ENCODE results near the gene DRAM1. TPM values are rescaled to one million over a fixed set of nuclear protein-coding genes. Genes with fewer than 3 reads are reported as not detected.

The DRAM1 gene
- polyA plus RNA-seq, 1 donor (not counting 4 experiments of a cell fraction or from before 2014, with no cell fraction given) = 21.7 TPM

DNA sequence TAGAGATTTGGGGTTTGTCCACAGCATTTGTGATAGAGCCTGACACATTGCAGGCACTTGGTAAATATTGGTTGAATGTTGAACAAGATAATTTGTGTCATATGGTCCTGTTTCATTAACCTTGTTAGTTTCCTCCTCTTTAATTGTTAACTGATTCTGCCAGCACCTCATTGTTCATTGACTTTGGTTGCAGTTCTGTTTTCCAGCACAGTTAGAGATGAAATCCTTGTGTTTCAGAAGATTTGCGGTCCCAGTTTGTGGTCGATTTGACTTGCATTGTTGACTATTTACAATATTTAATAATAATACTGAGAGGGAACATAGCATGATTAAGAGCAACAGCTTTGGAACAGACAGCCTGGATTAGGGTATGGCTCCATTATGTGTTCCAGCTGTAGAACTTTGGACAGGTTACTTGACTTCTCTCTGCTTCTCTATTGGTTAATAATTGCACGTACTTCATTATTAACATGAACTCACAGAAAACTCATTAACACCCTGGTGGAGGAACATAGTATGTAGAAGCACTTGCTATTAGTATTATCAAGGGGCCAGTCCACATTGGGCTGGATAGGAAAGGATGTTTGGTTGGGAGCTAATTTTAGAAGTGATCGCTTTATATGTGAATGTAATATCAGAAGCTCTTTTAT is 8.7 kb downstream of the DRAM1 start:
- no peak for TF ChIP-seq EZH2 (IDR thresholded peaks at IDR 0.05; ENCODE audit: low read length)
- TF ChIP-seq, protein P1, sequence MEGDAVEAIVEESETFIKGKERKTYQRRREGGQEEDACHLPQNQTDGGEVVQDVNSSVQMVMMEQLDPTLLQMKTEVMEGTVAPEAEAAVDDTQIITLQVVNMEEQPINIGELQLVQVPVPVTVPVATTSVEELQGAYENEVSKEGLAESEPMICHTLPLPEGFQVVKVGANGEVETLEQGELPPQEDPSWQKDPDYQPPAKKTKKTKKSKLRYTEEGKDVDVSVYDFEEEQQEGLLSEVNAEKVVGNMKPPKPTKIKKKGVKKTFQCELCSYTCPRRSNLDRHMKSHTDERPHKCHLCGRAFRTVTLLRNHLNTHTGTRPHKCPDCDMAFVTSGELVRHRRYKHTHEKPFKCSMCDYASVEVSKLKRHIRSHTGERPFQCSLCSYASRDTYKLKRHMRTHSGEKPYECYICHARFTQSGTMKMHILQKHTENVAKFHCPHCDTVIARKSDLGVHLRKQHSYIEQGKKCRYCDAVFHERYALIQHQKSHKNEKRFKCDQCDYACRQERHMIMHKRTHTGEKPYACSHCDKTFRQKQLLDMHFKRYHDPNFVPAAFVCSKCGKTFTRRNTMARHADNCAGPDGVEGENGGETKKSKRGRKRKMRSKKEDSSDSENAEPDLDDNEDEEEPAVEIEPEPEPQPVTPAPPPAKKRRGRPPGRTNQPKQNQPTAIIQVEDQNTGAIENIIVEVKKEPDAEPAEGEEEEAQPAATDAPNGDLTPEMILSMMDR (optimal IDR thresholded peaks at IDR 0.05 in 1 of 3, IDR thresholded peaks at IDR 0.05 in 1 of 3, conservative IDR thresholded peaks at IDR 0.05 in 1 of 3; ENCODE audit: extremely low read depth in 1 of 3, insufficient read depth in 2 of 3, low read length in 3 of 3) = no peak
- Histone ChIP-seq H3K4me3 (ENCODE audit: control insufficient read depth in 2 of 3, extremely low read depth in 1 of 3, insufficient read depth in 2 of 3, low read depth in 1 of 3, low read length in 3 of 3) (no peak overlapping the region), H3K4me1 (ENCODE audit: control insufficient read depth, extremely low read depth, insufficient read depth, low read length) (peaks cover 4% of the 10 kb centered on the region), H3K9me3 (ENCODE audit: control insufficient read depth, low read depth, low read length) (no peaks in the 10 kb centered on the region), H3K9ac (ENCODE audit: control insufficient read depth, extremely low read depth, insufficient read depth, low read length) (no peak overlapping the region), H3K9me1 (ENCODE audit: control insufficient read depth, extremely low read depth, insufficient read depth, low read length) (no peaks in the 10 kb centered on the region), H4K20me1 (ENCODE audit: control insufficient read depth, extremely low read depth, insufficient read depth, low read length) (no peaks in the 10 kb centered on the region), H2AFZ (ENCODE audit: control insufficient read depth, low read length) (no peak overlapping the region), H3K27me3 (ENCODE audit: control insufficient read depth, extremely low read depth, insufficient read depth, low read length) (no peaks in the 10 kb centered on the region), H3K36me3 (ENCODE audit: control insufficient read depth in 2 of 2, extremely low read depth in 1 of 2, insufficient read depth in 2 of 2, low read length in 2 of 2) (no peaks in the 10 kb centered on the region), H3K79me2 (ENCODE audit: control insufficient read depth, insufficient read depth, low read length) (peaks cover 5% of the 10 kb centered on the region), H3K4me2 (ENCODE audit: control insufficient read depth, extremely low read depth, insufficient read depth, low read depth, low read length) (no peak overlapping the region), H3K27ac (ENCODE audit: control insufficient read depth, insufficient read depth, low read length) (no peak overlapping the region)
- DNase-seq (ENCODE audit: low read depth, low spot score) (no peak), FAIRE-seq (no peak)
- dilution Hi-C loops (cut with MboI; ENCODE audit: extremely low pct_ligation_motif_present, low sequenced_read_pairs) = no loop called here

DNA sequence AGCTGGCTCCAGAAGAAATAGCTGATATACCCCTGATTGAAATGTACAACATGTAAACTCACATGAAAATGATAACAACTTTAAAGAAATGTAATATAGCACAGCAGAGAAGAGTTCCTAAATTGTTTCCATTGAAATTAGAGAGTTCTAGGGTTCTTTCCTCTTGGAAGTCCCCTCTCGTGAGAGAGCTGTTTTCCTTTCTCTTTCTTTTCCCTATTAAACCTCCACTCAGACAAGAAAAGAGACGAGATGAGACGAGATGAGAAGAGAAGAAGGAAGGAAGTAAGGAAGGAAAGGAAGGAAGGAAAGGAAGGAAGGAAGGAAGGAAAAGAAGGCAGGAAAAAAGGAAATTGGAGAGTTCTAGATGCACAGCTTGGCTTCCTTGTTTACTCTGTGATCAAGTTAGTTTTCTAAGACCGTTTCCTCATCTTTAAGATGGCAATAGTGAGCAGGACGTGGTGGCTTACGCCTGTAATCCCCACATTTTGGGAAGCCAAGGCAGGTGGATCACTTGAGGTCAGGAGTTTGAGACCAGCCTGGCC is 11.9 kb downstream of the DRAM1 start:
- no peak overlapping the region for H3K4me3 ChIP-seq (ENCODE audit: control insufficient read depth in 2 of 3, extremely low read depth in 1 of 3, insufficient read depth in 2 of 3, low read depth in 1 of 3, low read length in 3 of 3)
- no peak overlapping the region for H3K27ac ChIP-seq (ENCODE audit: control insufficient read depth, insufficient read depth, low read length)
- no peaks in the 10 kb centered on the region for H3K9me1 ChIP-seq (ENCODE audit: control insufficient read depth, extremely low read depth, insufficient read depth, low read length)
- H3K4me2 ChIP-seq (ENCODE audit: control insufficient read depth, extremely low read depth, insufficient read depth, low read depth, low read length) = no peak overlapping the region
- FAIRE-seq (no peak), DNase-seq (ENCODE audit: low read depth, low spot score) (no peak)
- H3K36me3 ChIP-seq (ENCODE audit: control insufficient read depth in 2 of 2, extremely low read depth in 1 of 2, insufficient read depth in 2 of 2, low read length in 2 of 2) = no peaks in the 10 kb centered on the region
- H3K79me2 ChIP-seq (ENCODE audit: control insufficient read depth, insufficient read depth, low read length) = peaks cover 12% of the 10 kb centered on the region
- no peaks in the 10 kb centered on the region for H3K27me3 ChIP-seq (ENCODE audit: control insufficient read depth, extremely low read depth, insufficient read depth, low read length)
- dilution Hi-C loops (cut with MboI; ENCODE audit: extremely low pct_ligation_motif_present, low sequenced_read_pairs) = no loop called here
- H3K9ac ChIP-seq (ENCODE audit: control insufficient read depth, extremely low read depth, insufficient read depth, low read length) = no peak overlapping the region
- H2AFZ ChIP-seq (ENCODE audit: control insufficient read depth, low read length) = no peak overlapping the region
- no peaks in the 10 kb centered on the region for H3K9me3 ChIP-seq (ENCODE audit: control insufficient read depth, low read depth, low read length)
- peaks cover 13% of the 10 kb centered on the region for H3K4me1 ChIP-seq (ENCODE audit: control insufficient read depth, extremely low read depth, insufficient read depth, low read length)
- no peaks in the 10 kb centered on the region for H4K20me1 ChIP-seq (ENCODE audit: control insufficient read depth, extremely low read depth, insufficient read depth, low read length)
- no peak for TF ChIP-seq EZH2 (IDR thresholded peaks at IDR 0.05; ENCODE audit: low read length)
- TF ChIP-seq, protein P1 (optimal IDR thresholded peaks at IDR 0.05 in 1 of 3, IDR thresholded peaks at IDR 0.05 in 1 of 3, conservative IDR thresholded peaks at IDR 0.05 in 1 of 3; ENCODE audit: extremely low read depth in 1 of 3, insufficient read depth in 2 of 3, low read length in 3 of 3) = no peak

All from keratinocyte (primary cell).